GM12878 (cell line): Measurements from ENCODE around the gene CD82. TPM values are rescaled to one million over a fixed set of nuclear protein-coding genes. Genes with fewer than 3 reads are reported as not detected.
A peak's percentile ranks its signal among the peaks of the same experiment; 100 is the strongest.

Experiments used
- ATAC-seq: fragments of 200-7000 bp; cut with Tn5 transposase; 3 replicates; pipeline ENCODE4 v1.9.1; 2020; ENCODE audit warnings: mild to moderate bottlenecking, moderate library complexity
- BruUV-seq: library from RNA; stranded (reverse); fragments of 400-500 nt; replicated peaks from 2 replicates; lab custom pipeline; 2021; lab: Mats Ljungman, UMichigan
- CTCF ChIA-PET: fragments of 300-600 bp; sonication (Branson Sonifier 250); formaldehyde crosslinking; extraction: SDS; loops from one replicate; lab custom pipeline; 2021; ENCODE audit warnings: inconsistent platforms; lab: Yijun Ruan, JAX
- POLR2A ChIA-PET: fragments of 350-600 bp; formaldehyde crosslinking; extraction: SDS; loops from one replicate; lab custom pipeline; 2021; ENCODE audit warnings: inconsistent platforms; lab: Charles Lee
- RAD21 ChIA-PET: fragments of 300-600 bp; sonication (Branson Sonifier 250); formaldehyde crosslinking; loops from one replicate; lab custom pipeline; 2023; ENCODE audit warnings: antibody characterized with exemption; ENCODE audit not compliant: unreplicated experiment; lab: Charles Lee
- SMC1A ChIA-PET: fragments of 300-600 bp; sonication (Branson Sonifier 250); formaldehyde crosslinking; loops from one replicate; lab custom pipeline; 2023; ENCODE audit not compliant: unreplicated experiment, uncharacterized antibody; lab: Charles Lee
- DNase-seq: peaks from one replicate; pipeline ENCODE4 v3.0.0-alpha.2; 2011; ENCODE audit warnings: low read depth, low spot score
- FAIRE-seq: peaks from 3 replicates; lab custom pipeline; 2011; peaks lifted over from hg19 to GRCh38; lab: Jason Lieb, UNC
- H2AFZ ChIP-seq: 2 replicates; pipeline ENCODE4 v1.6.0; 2011; ENCODE audit warnings: low read depth, low read length, control low read depth; ENCODE audit not compliant: control insufficient read depth
- H3K27ac ChIP-seq: 2 replicates; pipeline ENCODE4 v1.5.1; 2011; ENCODE audit warnings: control low read depth; ENCODE audit not compliant: control insufficient read depth, insufficient read depth
- H3K27me3 ChIP-seq, 2 experiments: replicated peaks in 1 of 2; 2 replicates each; pipeline versions ENCODE4 v1.6.0 to v1.6.1; 2011; ENCODE audit warnings: low read length in 1 of 2; ENCODE audit not compliant: control insufficient read depth in 2 of 2, insufficient read depth in 2 of 2
- H3K36me3 ChIP-seq, 2 experiments: 2 replicates each; pipeline ENCODE4 v1.5.1; 2011; ENCODE audit warnings: low read length in 1 of 2; ENCODE audit not compliant: control insufficient read depth in 2 of 2, insufficient read depth in 2 of 2
- H3K4me1 ChIP-seq: 2 replicates; pipeline ENCODE4 v1.6.1; 2011; ENCODE audit warnings: mild to moderate bottlenecking, low read length, moderate library complexity, mixed read lengths; ENCODE audit not compliant: control insufficient read depth, insufficient read depth
- H3K4me2 ChIP-seq: 2 replicates; pipeline ENCODE4 v1.6.0; 2011; ENCODE audit warnings: control low read depth; ENCODE audit not compliant: control insufficient read depth, insufficient read depth
- H3K4me3 ChIP-seq: fragments of 200-600 bp; sonication (generic); 2 replicates; pipeline ENCODE4 v1.5.1; 2016
- H3K79me2 ChIP-seq: 2 replicates; pipeline ENCODE4 v1.6.0; 2011; ENCODE audit warnings: low read length; ENCODE audit not compliant: control insufficient read depth, insufficient read depth
- H3K9ac ChIP-seq: 2 replicates; pipeline ENCODE4 v1.8.0; 2011; ENCODE audit warnings: low read length, control low read depth, mixed read lengths; ENCODE audit not compliant: control insufficient read depth, insufficient read depth
- H3K9me3 ChIP-seq: replicated peaks from 3 replicates; pipeline ENCODE4 v1.5.1; 2011; ENCODE audit warnings: mild to moderate bottlenecking, low read length; ENCODE audit not compliant: control insufficient read depth, insufficient read depth
- H4K20me1 ChIP-seq: 2 replicates; pipeline ENCODE4 v1.6.0; 2011; ENCODE audit not compliant: control insufficient read depth, insufficient read depth
- BMI1 ChIP-seq: fragments of 450-650 bp; IDR thresholded peaks from 2 replicates; pipeline ENCODE4 v1.6.1; 2016; ENCODE audit warnings: mild to moderate bottlenecking, moderate library complexity, borderline replicate concordance
- CHD1 ChIP-seq: IDR thresholded peaks from 2 replicates; pipeline ENCODE4 v1.6.1; 2012; ENCODE audit warnings: low read depth, low read length, improper control_type of control experiment
- CHD2 ChIP-seq: IDR thresholded peaks from 2 replicates; pipeline ENCODE4 v1.6.1; 2011; ENCODE audit warnings: low read depth, low read length, improper control_type of control experiment, borderline replicate concordance
- CREB1 ChIP-seq: IDR thresholded peaks from 2 replicates; pipeline ENCODE4 v1.6.1; 2012; ENCODE audit warnings: low read depth, mild to moderate bottlenecking, inconsistent platforms
- ELK1 ChIP-seq: IDR thresholded peaks from 2 replicates; pipeline ENCODE4 v1.6.1; 2012; ENCODE audit warnings: low read depth, low read length, improper control_type of control experiment
- HCFC1 ChIP-seq: fragments of 150-350 bp; IDR thresholded peaks from 2 replicates; pipeline ENCODE4 v1.6.1; 2014; ENCODE audit warnings: low read length
- HDAC2 ChIP-seq: fragments of 200-600 bp; sonication (generic); IDR thresholded peaks from 2 replicates; pipeline ENCODE4 v1.6.1; 2017
- IKZF1 ChIP-seq: fragments of 450-650 bp; conservative IDR thresholded peaks from 2 replicates; pipeline ENCODE4 v1.6.1; 2017; ENCODE audit warnings: antibody characterized with exemption, mild to moderate bottlenecking
- IKZF2 ChIP-seq, 2 experiments: fragments of 450-650 bp; IDR thresholded peaks; 2 replicates each; pipeline ENCODE4 v1.6.1; 2017; ENCODE audit warnings: mild to moderate bottlenecking in 2 of 2, moderate library complexity in 2 of 2
- MLLT1 ChIP-seq: fragments of 450-650 bp; IDR thresholded peaks from 2 replicates; pipeline ENCODE4 v1.6.1; 2016; ENCODE audit warnings: mild to moderate bottlenecking
- NKRF ChIP-seq: fragments of 450-650 bp; conservative IDR thresholded peaks from 2 replicates; pipeline ENCODE4 v1.6.1; 2017; ENCODE audit warnings: mild to moderate bottlenecking, moderate library complexity
- PAX5 ChIP-seq: IDR thresholded peaks from 2 replicates; pipeline ENCODE4 v1.6.1; 2011; ENCODE audit warnings: low read depth, low read length, borderline replicate concordance
- RAD51 ChIP-seq: fragments of 450-650 bp; IDR thresholded peaks from 2 replicates; pipeline ENCODE4 v1.6.1; 2016; ENCODE audit warnings: moderate library complexity, mild to moderate bottlenecking, inconsistent platforms
- WGBS: methylation state at CpG from one replicate; pipeline ENCODE4 v1.1.6; 2016; ENCODE audit warnings: low lambda C conversion rate; ENCODE audit not compliant: insufficient replicate concordance, insufficient coverage; ENCODE audit errors: missing lambda C conversion rate; 5-methylcytosine and 5-hydroxymethylcytosine counted together
- in situ Hi-C: fragments of 300-500 bp; cut with MboI; formaldehyde crosslinking; loops from 9 replicates; pipeline ENCODE4 v1.14.3; 2018; ENCODE audit warnings: mixed read lengths
- intact Hi-C: fragments of 100-400 bp; cut with micrococcal nuclease; formaldehyde crosslinking; loops from one replicate; pipeline ENCODE4 v1.14.2; 2022; ENCODE audit not compliant: unreplicated experiment
- polyA plus RNA-seq, 11 experiments: library from polyadenylated mRNA; depleted of rRNA in 4 of 11; unstranded in 6 of 11; stranded (reverse) in 5 of 11; fragments of >200 nt; fragmentation: Nextera tagmentation in 4 of 11; fragmentation: Illumina TruSeq in 1 of 11; extraction: Ambion mirVana in 4 of 11; extraction: Trizol in 1 of 11; gene quantifications; 1 replicate in 1 of 11; 2 replicates in 10 of 11; pipeline versions ENCODE4 v1.2.1 to v1.2.3, GENCODE V29; 2011 to 2016; ENCODE audit warnings: inconsistent platforms in 2 of 11, missing spikeins in 2 of 11, low read depth in 1 of 11
- total RNA-seq, 4 experiments: library from RNA; depleted of rRNA in 3 of 4; stranded (reverse); fragments of >200 nt in 3 of 4; fragmentation: Illumina TruSeq in 1 of 4; extraction: Trizol in 1 of 4; gene quantifications; 2 replicates each; pipeline versions ENCODE4 v1.2.1 to v1.2.3, GENCODE V29; 2013 to 2021

CD82 gene
- total and polyA plus RNA-seq, 10 of the 15 experiments (the other 5 are each of a cell fraction or from before 2014, with no cell fraction given), result 5.2 to 180 (median 84.7) TPM

GRCh38 chr11:44564670-44565210, 723 bp upstream of the CD82 start (continued):
- TF ChIP-seq ELK1 (no peak), IKZF2 (IDR thresholded peaks at IDR 0.05) (peak; percentile 24 to 42; a peak in 2 of 4 replicates)

- no peak for ATAC-seq
- H4K20me1 ChIP-seq, result no peaks in the 10 kb centered on the region
- ChIA-PET SMC1A (interaction anchor here (0.8 to 14.0 kb wide), 9 partner anchors 8 to 55 kb away, joined by 3 to 433 read pairs (median 8); no protein-coding TSS in a partner anchor), POLR2A (interaction anchor here (0.6 to 23.1 kb wide), 8 partner anchors 8 to 472 kb away, joined by 3 to 434 read pairs (median 10); no protein-coding TSS in a partner anchor), RAD21 (interaction anchor here (0.7 to 6.8 kb wide), 9 partner anchors 8 to 370 kb away, joined by 3 to 76 read pairs (median 6); no protein-coding TSS in a partner anchor), CTCF (interaction anchor here (0.7 to 4.7 kb wide), 7 partner anchors 8 to 51 kb away, joined by 3 to 27 read pairs (median 5); no protein-coding TSS in a partner anchor)
- H3K36me3 ChIP-seq, result peaks cover 0 to 3% of the 10 kb centered on the region in 2 experiments; a peak in 3 of 4 replicates
- peak overlapping the region; percentile 83 for H3K27ac ChIP-seq
- in situ Hi-C loops, result loop anchor here (5.0 kb wide), 1 partner anchor 41 kb away; no protein-coding TSS in a partner anchor
- 5% methylated on average over 17 of the region's 17 CpGs for WGBS
- H3K9me3 ChIP-seq, result no peaks in the 10 kb centered on the region
- DNase-seq, result no peak
- intact Hi-C loops, result loop anchor here (5.0 to 10.0 kb wide), 2 partner anchors 296 to 881 kb away; partner anchors contain the start of gene HSD17B12
- BruUV-seq, result no TSS peak
- H3K4me1 ChIP-seq, result peaks cover 35% of the 10 kb centered on the region
- no peak for FAIRE-seq
- H3K9ac ChIP-seq, result peak overlapping the region; percentile 86
- TF ChIP-seq HDAC2, result no peak
- TF ChIP-seq NKRF, result 0 out of 2 replicates have a peak, but pooled peaks have one; percentile 25
- TF ChIP-seq HCFC1, result no peak
- 0 out of 2 replicates have a peak, but pooled peaks have one; percentile 32 for TF ChIP-seq CHD1
- TF ChIP-seq MLLT1, result 0 out of 2 replicates have a peak, but pooled peaks have one; percentile 56
- no peak for TF ChIP-seq CREB1
- TF ChIP-seq IKZF1, result peak; percentile 35
- no peak for TF ChIP-seq BMI1
- no peak for TF ChIP-seq CHD2
- TF ChIP-seq PAX5, result no peak
- TF ChIP-seq RAD51, result no peak
- H3K4me2 ChIP-seq, result peak overlapping the region; percentile 88
- H3K27me3 ChIP-seq, result no peaks in the 10 kb centered on the region
- H3K4me3 ChIP-seq, result peak overlapping the region; percentile 89
- peaks cover 58% of the 10 kb centered on the region for H3K79me2 ChIP-seq
- H2AFZ ChIP-seq, result peak overlapping the region; percentile 46
Observed at GRCh38 chr11:44565953-44566949, 788 bp downstream of the CD82 start.
